Stimulated activated naive CD4-positive, alpha-beta T cell treated with Interleukin-2 at 50 U/mL for 16 hours (primary cell): ENCODE measurements around the gene ZNF608.

Source experiments
- DNase-seq: peaks from one replicate; lab custom pipeline; 2025; lab: John Stamatoyannopoulos, UW

Gene ZNF608

DNA sequence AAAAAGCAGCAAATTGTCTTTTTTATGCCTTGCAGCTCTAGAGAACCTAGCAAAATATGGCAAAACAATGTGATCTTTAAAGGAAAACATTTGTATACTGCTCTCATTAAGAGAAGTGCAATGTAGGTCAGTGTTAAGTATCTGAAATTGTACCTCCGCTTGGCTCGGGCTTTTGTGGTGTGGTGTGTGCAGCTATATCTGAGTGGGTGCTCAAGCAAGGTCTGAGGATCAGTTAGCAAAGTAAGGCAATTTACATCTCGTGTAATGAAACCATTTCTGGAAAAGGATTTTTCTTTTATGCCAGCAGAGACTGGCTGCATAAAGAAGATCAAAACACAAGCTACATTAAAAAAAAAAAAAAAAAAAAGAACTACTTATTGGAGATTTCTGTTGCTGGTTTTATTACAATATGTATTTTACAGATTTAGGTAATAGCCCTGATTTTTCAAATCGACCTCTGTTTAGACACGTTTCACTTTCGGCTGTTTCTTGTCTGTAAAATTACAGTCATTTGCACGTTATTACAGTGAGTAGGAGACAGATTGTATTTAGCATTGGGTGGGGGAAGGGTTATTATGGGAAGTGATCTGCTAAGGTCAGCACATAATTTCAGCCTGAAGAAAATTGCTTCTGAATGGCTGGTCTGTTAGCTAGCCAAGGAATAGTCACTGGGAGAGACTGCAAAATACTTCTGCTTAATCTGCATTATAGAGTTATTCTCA, 7.9 kb upstream of the ZNF608 start:
- DNase-seq: no peak

DNA sequence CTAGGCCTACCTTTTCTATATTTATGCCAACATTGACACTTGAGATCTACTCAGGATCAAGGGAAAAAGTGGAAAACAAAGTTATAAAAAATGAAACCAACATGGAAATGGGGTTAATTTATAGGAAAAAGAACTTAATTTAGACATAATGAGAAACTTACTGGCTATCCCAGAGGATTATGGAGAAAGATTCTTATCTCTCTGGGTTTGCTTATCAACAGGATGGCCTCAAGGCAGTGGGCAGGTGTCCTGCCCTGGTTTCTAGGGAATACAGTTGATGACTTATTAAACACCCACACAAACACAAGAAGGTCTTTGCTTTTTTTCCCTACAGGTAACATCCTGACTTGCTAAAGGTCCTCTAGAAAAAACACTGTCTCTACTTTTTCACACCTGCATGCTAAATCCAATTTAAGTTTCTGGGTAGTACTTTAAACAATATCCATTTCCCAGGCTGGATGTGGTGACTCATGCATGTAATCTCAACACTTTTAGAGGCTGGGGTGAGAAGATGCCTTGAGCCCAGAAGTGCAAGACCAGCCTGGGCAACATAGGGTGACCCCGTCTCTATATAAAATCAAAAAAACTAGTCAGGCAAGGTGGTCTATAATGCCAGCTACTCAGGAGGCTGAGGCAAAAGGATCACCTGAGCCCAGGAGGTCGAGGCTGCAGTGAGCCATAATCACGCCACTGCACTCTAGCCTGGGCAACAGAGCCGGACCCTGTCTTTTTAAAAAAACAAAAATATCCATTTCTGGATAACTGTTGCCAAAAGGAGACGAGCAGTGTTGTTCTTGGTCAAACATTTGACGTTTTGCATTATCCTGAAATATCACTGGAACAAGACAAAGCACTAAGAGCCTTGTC, 6.6 kb upstream of the ZNF608 start:
- no peak for DNase-seq

DNA sequence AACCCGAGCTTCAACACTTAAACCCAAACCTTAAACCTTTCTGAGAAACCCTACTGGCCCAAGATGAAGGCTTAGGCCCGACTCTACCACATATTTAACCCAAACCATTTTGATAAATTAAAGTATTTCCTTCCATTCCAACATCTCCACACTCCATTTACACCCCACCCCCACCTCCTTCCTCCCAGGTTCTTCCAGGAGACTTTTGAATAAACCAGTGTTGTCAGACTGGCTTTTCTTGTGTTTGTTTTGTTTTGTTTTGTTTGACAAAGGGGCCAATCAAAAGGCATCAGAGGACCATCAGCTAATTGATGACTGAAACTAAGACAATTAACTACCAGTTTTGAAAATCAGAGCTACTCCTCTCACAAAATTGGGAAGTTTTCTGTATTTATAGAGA, 4.6 kb upstream of the ZNF608 start:
- DNase-seq: no peak

DNA sequence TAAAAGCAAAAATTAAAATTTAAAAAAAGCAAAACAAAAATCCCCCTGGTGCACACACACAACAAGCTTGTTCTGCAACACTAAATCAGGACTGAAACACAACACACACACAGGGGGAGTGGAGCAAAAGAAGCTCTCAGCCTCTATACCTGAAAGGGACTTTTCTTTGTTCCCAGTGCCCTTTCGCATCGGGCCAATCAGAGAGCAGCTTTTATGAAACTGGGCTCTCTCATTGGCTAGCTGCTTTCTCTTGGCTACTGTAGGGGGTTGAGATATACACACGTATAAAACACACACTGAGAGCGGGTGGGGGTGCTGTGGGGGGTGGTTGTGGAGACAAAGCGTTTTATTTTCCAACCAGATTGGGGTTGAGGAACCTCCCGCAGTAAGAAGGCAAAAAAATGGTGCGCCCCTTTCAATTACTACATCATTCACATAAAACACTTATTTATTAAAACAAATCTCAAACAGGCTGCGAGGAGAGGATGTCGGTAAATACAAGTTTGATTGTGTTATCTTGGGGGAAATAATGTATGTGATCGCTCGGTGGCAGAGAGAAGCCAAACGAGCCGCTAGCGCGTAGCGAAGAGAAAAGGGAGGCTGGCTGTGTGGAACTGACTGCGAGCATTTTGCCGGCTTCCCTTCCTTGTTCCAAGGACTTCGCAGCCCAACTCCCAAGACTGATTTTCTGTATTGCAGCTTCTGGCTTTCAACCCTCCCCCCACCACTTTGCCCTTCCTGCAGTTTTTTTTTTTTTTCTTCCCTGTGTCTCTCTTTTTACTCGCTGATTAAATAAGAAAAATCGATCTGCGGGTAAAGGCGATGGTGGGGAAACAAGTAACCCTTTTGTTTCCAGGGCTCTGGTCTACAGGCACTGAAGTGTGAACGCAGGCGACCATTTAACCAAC, 2.5 kb upstream of the ZNF608 start:
- no peak for DNase-seq

DNA sequence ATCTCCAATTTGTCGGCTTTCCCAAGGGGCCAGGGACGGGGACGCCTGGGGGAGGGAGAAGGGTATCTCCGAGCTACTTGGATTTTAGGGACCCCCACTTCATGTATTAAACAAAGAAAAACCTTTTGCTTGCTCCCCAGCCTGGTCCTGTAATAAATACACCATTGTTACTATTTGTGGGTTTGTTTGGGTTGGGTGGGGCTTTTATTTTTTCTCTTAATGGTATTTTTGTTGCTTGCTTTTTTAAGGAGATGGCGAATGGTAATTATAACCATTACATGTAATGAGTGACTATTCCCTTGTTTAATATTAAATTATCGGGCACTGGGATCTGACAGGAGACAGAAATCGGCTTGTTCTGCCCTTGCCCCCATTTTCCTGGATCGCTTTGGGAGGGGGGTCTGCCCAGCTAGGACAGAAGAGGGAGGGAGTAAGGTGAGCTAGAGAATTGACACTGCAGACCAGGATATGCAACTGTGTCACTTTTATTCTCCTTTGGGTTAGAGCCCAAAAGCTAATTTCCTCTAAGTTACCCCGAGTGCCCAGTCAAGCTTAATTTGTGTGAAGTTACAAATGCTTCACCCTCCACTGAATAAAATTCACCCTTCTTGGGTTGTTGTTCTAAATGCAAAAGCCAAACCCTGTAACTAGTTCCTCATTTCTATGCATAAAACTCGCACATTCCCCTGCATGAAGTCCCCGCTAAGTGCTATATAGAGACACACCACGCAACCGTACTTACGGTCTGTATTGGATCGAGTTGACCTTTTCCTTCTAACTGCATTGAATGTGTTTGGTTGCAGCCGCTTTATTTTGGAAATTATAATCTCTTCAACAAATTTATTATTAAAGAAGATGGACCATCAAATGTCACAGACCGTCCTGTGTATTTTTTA, 1.6 kb upstream of the ZNF608 start:
- DNase-seq: no peak

DNA sequence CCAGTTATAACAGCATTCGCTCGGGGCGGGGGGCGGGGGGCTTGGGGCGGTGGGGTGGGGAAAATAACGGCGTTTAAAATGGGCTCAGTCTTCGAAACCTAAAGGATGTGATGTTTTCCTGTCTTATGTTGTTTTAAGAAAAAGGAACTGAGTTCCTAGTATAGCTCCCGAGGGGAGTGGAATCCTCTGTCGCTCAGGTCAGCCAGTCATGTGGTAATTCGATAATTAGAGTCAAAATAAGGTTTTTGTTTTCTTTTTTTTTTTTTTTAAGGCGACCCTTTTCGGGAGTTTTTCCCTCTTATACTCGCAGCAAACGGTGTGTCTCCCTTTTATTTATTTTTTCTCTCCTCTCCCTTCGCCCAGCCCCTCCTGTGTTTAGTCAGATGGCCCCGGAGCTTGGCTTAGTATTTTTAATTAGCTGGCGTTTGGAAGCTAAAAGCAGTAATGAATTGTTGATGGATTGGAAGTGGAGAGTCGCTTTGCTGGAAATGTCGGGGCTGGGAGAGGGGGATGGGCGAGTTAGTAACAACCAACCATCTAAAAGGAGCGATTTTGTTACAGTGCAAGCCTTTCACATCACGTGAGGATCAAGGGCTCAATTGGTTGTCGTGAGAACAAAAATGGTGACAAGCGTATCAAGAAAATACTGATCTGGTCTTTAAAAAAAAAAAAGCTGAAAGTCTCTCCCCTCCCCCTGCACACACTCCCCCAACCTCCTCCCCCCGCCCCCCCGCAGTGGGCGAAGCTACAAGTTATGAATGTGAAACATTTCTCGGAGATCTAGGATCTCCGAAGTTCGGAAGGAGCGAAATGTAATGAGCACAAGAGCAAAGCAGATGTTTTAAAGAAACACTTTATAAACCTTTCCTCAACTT, 714 bp upstream of the ZNF608 start:
- no peak for DNase-seq

DNA sequence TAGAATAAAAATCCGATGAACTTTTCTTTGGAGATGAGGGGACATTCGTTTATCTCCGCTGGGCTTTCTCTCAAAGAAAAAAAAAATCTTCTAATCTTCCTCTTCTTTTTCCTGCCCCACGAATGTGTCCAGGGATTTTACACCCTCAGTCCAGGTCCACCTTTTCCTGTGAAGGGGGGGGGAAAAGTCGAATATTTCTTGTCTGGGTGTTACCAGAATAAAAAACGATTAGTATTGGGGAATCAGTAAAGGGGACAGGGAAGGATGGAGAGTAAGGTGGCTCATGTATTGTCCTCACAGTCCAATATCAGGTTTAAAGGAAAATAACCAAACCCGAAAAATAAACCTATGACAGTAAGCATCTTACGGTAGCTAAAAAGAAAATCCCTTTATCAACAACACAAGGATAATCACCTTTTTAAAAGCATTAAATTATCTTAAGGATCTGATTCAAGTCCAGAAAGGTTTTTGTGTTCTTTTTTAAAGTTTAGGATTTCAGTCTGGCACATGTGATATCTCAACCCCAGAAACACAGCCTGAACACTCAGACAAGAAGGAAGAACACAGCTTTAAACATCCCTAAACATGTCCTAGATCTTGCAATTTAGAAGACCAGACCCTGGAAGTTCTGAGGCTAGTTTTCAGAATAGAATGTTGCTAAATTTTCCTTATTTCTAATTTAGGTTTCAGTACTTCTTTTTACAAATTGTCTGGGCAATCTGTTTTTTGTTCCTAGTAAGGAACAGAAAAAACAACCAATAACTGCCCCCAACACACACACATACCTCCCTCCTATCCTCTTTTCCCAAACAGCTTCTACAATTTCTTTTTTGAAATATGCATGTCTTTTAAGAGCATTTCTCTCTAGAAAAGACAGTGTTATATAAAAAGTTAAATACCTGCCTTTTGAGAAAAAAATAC, 1.2 kb downstream of the ZNF608 start:
- no peak for DNase-seq

DNA sequence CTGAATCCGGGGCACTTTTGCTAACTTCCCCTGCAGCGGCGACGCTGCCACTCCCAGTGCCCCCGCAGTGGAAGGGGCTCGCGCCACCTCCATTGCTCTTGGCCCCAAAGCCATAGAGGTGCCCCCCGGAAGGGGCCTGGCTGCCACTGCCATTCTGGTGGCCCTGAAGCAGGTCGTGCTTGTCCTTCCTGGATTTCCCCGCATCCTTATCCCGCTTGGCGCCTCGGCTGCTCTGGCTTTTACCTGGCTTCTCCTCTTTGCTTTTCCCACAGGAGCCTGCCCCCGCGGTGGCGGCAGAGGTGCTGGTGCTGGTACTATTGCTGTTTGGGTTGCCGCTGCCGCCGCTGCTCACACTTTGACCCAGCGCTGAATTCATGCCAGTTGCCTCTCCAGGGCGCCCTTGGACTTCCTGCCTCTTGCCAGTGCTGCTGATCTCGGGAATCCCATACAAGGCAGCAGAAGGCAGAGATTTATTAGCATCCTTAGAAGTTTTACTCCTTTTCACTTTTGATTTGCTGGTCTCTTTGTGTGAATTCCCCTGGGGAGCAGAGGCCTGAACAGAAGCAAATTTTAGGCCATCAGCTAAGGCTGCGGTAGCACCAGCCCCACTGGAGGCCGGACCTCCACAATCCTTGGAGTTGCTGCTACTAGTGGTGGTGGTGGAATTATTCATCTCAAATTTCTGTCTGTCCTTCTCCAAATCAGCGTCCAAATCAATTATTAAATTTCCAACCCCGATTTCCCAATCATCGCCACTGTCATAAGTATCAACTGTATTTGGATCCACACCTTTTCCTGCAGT, 2.1 kb downstream of the ZNF608 start:
- no peak for DNase-seq

DNA sequence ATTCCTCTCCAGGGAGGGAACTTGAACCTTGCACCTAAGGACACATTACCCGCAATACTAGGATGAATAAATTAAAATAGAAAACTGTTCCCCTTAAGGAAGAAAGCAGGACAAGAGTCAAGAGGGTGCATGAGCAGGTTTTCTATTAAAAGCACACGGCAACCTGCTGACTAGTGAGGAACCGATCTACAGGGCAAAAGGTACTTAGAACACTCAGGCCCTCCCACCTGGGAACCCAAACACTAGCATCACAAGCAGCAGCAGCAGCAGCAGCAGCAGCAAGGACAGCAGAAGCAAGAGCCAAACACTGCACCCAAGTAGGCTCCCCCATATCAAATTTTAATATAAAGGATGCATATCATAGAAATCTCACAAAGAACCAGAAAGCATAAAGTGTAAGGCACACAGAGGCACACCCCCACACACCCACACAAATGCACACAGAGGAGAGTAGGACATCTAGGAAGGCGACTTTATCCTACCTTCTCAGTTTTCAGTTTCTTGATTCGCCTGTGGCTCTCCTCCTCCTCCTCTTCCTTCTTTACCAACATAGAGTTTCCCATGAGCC, 2.8 kb downstream of the ZNF608 start:
- no peak for DNase-seq

DNA sequence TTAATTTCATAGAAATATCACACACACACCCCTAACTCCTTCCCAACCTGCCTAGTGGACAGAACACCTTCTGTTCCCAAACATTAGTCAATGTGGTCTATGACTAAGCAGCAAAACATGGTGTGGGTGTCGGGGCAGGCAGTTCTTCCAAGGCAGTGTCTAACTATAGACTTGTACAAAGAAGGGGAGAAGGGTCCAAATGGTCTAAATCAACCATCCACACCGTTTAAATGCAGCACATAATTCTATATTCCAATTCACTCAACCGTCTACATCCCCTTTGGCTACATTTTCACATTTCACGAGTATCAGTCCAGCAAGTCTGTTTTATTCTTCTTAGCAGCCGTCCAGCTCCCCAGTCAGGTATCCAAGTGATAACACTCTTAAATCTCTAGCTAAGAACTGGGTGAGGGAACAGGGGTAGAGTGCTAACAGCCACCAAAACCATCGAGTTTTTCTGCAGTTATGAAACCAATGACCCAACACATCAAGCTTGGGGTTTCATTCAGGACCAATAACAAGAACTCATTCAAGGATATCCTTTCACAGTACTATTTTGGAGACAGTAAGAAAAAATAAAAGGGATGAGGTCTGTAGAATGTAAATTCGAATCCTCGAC, 3.3 kb downstream of the ZNF608 start:
- no peak for DNase-seq

DNA sequence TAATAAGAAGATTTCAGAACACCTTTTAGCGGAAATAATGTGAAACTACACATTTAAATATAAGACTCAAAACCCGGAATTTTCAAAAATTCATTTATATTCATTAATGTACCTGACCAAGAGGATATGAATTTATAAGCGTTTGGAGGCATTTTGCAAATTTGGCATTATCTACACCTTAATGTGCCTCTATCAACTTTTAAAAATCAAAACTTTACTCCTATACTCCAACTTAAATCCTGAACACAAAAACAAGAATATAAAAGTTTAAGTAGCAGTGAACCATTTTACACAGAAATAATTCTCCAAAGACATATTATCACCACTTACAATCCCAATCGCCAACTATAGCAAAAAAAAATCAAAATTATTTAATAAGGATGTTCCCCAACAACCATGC, 3.9 kb downstream of the ZNF608 start:
- DNase-seq: no peak

DNA sequence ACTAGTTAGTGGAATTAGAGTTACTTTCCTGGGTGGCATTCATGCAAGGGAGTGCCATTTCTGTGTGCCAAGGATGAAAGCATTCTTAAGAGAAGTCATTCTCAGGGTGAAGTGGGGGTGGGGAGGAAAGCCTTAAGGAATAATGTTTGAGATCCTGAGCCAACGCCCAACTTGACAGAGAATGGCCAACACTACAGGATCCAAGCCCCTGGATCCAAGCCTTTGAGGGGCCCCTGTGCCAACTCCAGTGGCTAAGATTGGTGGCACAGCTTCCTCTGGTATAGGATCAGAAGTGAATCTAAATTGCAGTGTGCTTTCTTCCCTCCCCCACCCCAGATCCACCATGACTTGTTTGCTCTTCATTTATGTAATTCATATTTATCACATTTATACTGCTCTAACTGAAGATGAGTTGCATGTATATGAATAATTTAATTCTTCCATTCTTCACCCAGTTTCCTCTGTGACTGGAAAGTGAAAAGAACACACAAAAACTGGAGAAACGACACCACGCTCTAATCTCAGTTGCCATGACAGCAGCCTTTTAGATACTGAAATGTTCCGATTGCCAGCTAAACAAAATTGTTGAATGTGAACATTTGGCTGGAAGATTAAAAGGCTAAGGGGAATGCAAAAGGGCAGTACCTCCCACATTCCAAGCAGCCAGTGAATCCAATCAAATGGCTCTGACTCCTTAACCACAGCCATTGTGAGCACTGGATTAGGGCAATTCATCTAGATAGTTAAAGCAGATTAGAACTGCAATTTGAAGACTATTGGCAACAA, 4.5 kb downstream of the ZNF608 start:
- DNase-seq: no peak

DNA sequence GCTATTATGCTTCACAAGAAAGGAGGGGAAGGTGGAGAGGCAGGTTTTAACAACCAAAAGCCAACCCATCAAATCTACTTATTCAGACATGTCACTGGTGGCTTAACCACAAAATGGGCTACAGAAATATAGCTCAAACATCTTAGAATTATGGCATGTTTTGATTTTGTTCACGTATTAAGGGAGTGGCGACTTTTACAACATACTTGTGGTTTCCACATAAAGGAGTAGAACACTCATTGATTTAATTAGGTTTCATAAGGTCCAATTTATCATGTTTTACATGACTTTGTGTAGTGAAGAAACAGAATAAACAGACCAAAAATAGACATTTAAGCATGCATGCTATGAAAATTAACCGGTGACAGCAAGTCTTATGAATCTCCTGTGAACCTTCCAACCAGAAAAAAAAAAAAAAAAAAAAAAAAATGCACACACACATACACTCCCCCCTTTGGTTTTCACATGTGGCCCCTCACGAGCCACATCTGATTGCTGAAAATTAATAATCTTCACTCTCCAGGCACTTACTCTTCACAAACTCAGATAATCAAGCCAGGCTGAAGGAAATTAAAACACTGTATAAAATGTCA, 5.4 kb downstream of the ZNF608 start:
- DNase-seq: no peak

DNA sequence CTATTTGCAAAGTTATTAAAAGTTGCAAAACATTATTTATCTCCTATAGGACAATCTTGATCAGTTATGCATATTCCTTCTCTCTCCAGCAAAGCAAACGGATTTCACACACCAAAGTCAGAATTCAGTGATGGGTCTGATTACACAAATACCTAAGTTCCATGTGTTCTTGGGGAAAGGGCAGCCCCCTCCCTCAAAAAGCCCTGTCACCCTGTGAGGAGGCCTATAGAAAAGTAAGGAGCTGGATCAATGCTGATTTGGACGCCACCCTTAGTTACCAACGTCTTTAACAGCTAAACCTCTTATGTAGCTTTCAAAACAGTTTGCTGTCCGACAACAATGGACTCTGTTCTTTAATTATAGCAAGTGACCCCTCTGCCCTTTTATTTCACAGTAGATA, 6.4 kb downstream of the ZNF608 start:
- no peak for DNase-seq

DNA sequence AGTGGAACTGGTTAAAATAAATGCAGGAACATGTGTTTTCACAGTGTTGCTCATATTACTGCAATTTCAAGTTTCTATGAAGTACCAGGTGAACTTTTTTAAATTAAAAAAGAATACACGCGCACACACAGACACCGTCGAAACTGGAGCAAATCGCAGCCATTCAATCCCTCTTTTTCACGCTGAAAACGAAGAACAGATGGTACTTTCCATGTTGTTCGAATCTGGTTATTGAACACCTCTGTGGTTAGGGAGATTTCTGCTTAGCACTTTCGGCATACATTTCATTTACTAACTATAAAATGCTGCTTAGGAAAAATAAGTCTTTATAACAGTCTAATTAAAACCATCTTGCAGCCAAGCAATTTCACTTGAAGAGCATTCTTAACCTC, 6.8 kb downstream of the ZNF608 start:
- DNase-seq: no peak
